RWPE2 (cell line): ENCODE measurements around the gene LPCAT1.
"Not testable (repeated sequence)": the region's sequence is repeated elsewhere in the genome, so short reads cannot be mapped to it uniquely, and the experiment has no call there.

Source experiments
- ATAC-seq: fragments of 200-7000 bp; cut with Tn5 transposase; 3 replicates; pipeline ENCODE4 v1.9.1; 2021; ENCODE audit warnings: low read depth
- DNase-seq: peaks from one replicate; pipeline ENCODE4 v3.0.0-alpha.2; 2020; ENCODE audit warnings: low spot score
- H3K27ac ChIP-seq: fragments of 450-650 bp; 2 replicates; pipeline ENCODE4 v1.5.1; 2017; ENCODE audit warnings: mild to moderate bottlenecking; ENCODE audit not compliant: poor library complexity, severe bottlenecking
- H3K27me3 ChIP-seq: fragments of 250-450 bp; sonication (Bioruptor Pico); 2 replicates; pipeline ENCODE4 v1.5.1; 2021; ENCODE audit warnings: mild to moderate bottlenecking, moderate library complexity; ENCODE audit not compliant: insufficient read depth, poor library complexity, severe bottlenecking
- H3K36me3 ChIP-seq: fragments of 250-450 bp; sonication (Bioruptor Pico); 2 replicates; pipeline ENCODE4 v1.5.1; 2020; ENCODE audit warnings: low read depth, mild to moderate bottlenecking, moderate library complexity
- H3K4me1 ChIP-seq: fragments of 250-450 bp; sonication (Bioruptor Pico); 2 replicates; pipeline ENCODE4 v1.5.1; 2021; ENCODE audit warnings: mild to moderate bottlenecking, moderate library complexity; ENCODE audit not compliant: insufficient read depth, poor library complexity, severe bottlenecking
- H3K4me3 ChIP-seq: fragments of 250-450 bp; sonication (Bioruptor Pico); 2 replicates; pipeline ENCODE4 v1.5.1; 2021; ENCODE audit warnings: mild to moderate bottlenecking, moderate library complexity; ENCODE audit not compliant: severe bottlenecking
- H3K9me3 ChIP-seq: fragments of 250-450 bp; sonication (Bioruptor Pico); 2 replicates; pipeline ENCODE4 v1.5.1; 2021; ENCODE audit warnings: mild to moderate bottlenecking, moderate library complexity; ENCODE audit not compliant: severe bottlenecking
- TF ChIP-seq, protein P1 (sequence below): fragments of 450-650 bp; IDR thresholded peaks from one replicate; pipeline ENCODE4 v1.5.1; 2017; ENCODE audit warnings: mild to moderate bottlenecking, moderate library complexity; ENCODE audit not compliant: poor library complexity, severe bottlenecking

The LPCAT1 gene

DNA sequence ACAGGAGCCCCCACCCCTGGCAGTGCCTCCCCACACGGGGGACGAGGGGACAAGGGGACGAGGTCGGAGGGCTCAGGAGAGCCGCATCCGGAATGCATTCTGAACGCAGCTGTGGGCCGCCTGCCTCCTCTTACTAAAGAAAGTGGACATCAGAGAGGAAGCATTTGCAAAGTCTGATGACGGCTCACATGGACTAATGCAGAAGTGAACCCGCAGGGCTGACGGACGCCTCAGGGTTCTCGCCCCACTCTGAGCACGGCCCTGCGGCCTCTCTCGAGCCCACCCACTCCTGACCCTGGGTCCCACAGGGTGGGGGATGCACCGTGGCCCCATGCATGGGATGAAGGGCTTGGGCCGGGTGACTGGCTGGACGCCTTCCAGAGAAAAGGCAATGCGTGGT is 5.9 kb downstream of the LPCAT1 start:
- DNase-seq = peak; percentile 56
- Histone ChIP-seq H3K4me3 (no peak overlapping the region), H3K27ac (peak overlapping the region; percentile 69), H3K4me1 (peaks cover 19% of the 10 kb centered on the region), H3K36me3 (peaks cover 51% of the 10 kb centered on the region), H3K27me3 (no peaks in the 10 kb centered on the region), H3K9me3 (no peaks in the 10 kb centered on the region)
- ATAC-seq = no peak
- TF ChIP-seq, protein P1, sequence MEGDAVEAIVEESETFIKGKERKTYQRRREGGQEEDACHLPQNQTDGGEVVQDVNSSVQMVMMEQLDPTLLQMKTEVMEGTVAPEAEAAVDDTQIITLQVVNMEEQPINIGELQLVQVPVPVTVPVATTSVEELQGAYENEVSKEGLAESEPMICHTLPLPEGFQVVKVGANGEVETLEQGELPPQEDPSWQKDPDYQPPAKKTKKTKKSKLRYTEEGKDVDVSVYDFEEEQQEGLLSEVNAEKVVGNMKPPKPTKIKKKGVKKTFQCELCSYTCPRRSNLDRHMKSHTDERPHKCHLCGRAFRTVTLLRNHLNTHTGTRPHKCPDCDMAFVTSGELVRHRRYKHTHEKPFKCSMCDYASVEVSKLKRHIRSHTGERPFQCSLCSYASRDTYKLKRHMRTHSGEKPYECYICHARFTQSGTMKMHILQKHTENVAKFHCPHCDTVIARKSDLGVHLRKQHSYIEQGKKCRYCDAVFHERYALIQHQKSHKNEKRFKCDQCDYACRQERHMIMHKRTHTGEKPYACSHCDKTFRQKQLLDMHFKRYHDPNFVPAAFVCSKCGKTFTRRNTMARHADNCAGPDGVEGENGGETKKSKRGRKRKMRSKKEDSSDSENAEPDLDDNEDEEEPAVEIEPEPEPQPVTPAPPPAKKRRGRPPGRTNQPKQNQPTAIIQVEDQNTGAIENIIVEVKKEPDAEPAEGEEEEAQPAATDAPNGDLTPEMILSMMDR = no peak

DNA sequence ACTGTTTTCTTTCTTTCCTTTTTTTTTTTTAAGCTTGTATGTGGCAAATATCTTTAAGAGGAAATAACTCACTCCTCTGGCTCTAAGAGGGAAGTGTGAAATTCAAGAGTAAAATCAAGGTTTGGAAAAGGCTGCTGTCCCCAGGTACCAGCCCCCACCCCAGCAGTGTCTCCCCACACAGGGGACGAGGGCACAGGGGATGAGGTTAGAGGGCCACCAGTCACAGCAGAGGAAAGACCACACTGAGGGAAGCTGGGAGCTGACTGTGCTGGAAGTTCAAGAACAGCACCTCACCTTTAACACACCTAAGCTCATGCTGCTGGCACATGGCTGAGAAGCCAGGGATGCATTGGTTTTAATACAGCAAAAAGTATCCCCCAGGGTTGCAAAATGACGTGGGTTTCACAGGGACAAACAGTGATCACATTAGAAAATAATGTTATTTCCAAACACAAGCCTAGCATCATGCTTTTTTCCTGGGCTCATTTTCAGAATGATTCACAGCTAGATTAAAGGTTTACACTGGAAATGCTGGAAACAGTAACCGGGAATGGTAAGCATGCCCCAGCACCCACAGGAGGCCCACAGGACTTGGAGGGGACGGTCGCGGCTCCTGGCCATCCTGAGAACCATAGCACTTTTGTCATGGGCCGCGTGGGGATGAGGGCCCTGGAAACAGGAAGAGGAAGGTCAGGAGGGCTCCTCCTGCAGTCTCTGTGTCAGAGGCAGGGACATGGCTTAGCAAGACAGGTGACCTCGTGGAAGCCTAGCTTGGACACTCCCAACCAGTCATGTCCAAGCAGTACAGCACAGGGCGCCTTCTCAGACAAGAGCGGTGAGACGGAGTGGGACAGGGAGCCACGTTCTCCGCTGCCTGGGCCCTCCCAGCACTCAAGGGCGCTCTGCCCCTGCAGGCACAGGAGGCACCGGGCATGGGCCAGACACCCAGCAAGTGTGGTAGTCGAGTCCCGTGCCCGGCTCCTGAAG is 6.9 kb downstream of the LPCAT1 start:
- H3K4me3 ChIP-seq = no peak overlapping the region
- no peaks in the 10 kb centered on the region for H3K27me3 ChIP-seq
- TF ChIP-seq, protein P1 = no peak
- peaks cover 60% of the 10 kb centered on the region for H3K36me3 ChIP-seq
- H3K4me1 ChIP-seq = peaks cover 23% of the 10 kb centered on the region
- ATAC-seq (peak; percentile 12; the same call in 2 of the 3 replicates), DNase-seq (peak; percentile 65)
- H3K9me3 ChIP-seq = no peaks in the 10 kb centered on the region
- peak overlapping the region; percentile 69 for H3K27ac ChIP-seq

DNA sequence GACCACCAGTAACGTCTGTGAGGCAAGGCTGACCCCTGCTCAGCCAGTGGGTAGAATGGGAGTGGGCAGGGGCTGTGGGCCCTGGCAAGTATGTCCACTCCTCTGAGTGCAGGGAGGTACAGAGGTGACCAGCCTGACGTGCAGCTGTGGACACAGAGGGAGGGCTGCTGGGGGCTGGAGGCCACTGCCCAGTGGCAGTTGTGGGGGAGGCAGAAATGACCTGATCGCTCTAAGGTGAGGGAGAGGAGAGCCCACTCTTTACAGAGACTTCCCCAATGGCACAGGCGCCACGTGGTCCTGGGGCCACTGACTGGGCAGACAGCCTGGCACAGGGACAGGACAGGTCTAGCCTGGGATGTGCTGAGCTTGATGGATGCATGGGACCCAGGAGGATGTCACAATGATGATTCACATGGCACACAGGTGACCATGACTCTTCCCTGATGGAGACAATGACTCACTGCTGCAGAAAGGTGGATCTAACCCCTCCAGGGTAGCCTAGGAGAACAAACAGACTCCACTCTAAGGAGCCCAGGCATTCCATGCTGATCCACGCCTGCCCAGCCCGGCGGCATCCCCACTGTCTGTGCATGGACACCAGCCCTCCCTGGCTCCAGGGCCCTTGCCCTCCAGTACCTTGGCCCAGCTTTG is 7.7 kb downstream of the LPCAT1 start:
- ATAC-seq = peak; percentile 87
- peaks cover 23% of the 10 kb centered on the region for H3K4me1 ChIP-seq
- H3K27me3 ChIP-seq = no peaks in the 10 kb centered on the region
- H3K36me3 ChIP-seq = peaks cover 55% of the 10 kb centered on the region
- H3K4me3 ChIP-seq = no peak overlapping the region
- H3K9me3 ChIP-seq = no peaks in the 10 kb centered on the region
- TF ChIP-seq, protein P1 = no peak
- H3K27ac ChIP-seq = peak overlapping the region; percentile 69
- no peak for DNase-seq

DNA sequence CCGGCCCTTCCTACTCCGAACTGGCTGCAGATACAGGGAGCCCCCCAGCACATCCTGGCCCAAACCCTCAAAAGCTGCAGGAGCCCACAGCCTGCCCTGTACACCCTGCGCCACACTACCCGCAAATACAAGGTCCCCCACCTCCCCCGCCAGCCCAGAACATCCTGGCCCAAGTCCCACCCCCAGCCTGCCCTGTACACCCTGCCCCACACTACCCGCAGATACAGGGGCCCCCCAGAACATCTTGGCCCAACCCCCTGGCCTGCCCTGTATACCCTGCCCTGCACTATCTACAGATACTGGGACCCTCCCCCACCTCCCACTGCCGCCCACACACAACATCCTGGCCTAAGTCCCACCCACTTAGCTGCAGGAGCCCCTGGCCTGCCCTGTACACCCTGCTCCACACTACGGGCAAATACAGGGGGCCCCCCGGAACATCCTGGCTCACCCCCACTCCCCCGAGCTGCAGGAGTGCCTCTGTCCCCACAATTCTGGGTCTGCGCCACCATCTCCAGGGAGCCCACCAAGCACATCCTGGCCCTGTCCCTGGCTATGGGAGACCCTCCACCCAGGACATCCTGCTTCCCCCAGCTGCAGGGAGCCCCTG is 8.3 kb downstream of the LPCAT1 start:
- ATAC-seq (no peak), DNase-seq (peak; percentile 73)
- peak overlapping the region; percentile 69 for H3K27ac ChIP-seq
- no peaks in the 10 kb centered on the region for H3K27me3 ChIP-seq
- TF ChIP-seq, protein P1 = no peak
- peaks cover 57% of the 10 kb centered on the region for H3K36me3 ChIP-seq
- no peak overlapping the region for H3K4me3 ChIP-seq
- H3K4me1 ChIP-seq = peaks cover 23% of the 10 kb centered on the region
- no peaks in the 10 kb centered on the region for H3K9me3 ChIP-seq

DNA sequence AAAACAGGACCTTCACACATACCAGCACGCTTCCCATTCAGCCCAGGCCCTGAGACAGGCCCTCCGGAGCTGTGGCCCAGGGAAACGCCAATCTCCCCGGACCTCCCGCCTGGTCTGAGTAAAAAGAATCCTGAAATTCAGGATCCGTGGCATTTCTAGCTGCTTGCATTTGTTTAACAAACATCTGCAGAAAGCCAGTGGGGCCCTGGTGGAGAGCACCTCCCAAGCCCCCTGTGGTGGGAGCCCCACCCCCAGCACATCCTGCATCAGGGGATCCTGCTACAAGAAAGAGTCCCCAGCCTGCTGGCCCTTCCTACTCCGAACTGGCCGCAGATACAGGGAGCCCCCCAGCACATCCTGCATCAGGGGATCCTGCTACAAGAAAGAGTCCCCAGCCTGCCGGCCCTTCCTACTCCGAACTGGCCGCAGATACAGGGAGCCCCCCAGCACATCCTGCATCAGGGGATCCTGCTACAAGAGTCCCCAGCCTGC is 8.9 kb downstream of the LPCAT1 start:
- not testable (repeated sequence) for H3K9me3 ChIP-seq, H3K27me3 ChIP-seq, ATAC-seq, H3K27ac ChIP-seq, H3K4me3 ChIP-seq
- Histone ChIP-seq H3K36me3 (peaks cover 56% of the 10 kb centered on the region), H3K4me1 (peaks cover 23% of the 10 kb centered on the region)
- peak; percentile 43 for DNase-seq
